DOHH2 (cell line): ENCODE measurements around the gene LRRN1.

ENCODE experiments used
- H3F3A ChIP-seq: fragments of 200-600 bp; sonication (generic), shearing (Covaris generic); 2 replicates; pipeline ENCODE4 v1.6.0; 2016; ENCODE audit warnings: antibody characterized with exemption, mild to moderate bottlenecking; ENCODE audit not compliant: control insufficient read depth, insufficient read depth
- H3K27ac ChIP-seq: fragments of 200-600 bp; sonication (generic); 2 replicates; pipeline ENCODE4 v1.5.1; 2014; ENCODE audit warnings: low read depth, mild to moderate bottlenecking, low read length, moderate library complexity
- H3K27me3 ChIP-seq: fragments of 200-600 bp; sonication (generic); 2 replicates; pipeline ENCODE4 v1.6.1; 2014; ENCODE audit warnings: mild to moderate bottlenecking, low read length, mixed read lengths; ENCODE audit not compliant: control insufficient read depth
- H3K36me3 ChIP-seq: fragments of 200-600 bp; sonication (generic); 2 replicates; pipeline ENCODE4 v1.6.1; 2014; ENCODE audit warnings: mild to moderate bottlenecking, low read length, moderate library complexity, mixed read lengths; ENCODE audit not compliant: control insufficient read depth
- H3K4me1 ChIP-seq: fragments of 200-600 bp; sonication (generic); 2 replicates; pipeline ENCODE4 v1.6.1; 2014; ENCODE audit warnings: mild to moderate bottlenecking, low read length, mixed read lengths; ENCODE audit not compliant: control insufficient read depth
- H3K4me2 ChIP-seq: fragments of 200-600 bp; sonication (generic); 2 replicates; pipeline ENCODE4 v1.6.0; 2014; ENCODE audit warnings: mild to moderate bottlenecking, low read length, moderate library complexity
- H3K4me3 ChIP-seq: fragments of 200-600 bp; sonication (generic); 2 replicates; pipeline ENCODE4 v1.5.1; 2014; ENCODE audit warnings: mild to moderate bottlenecking, low read length, mixed read lengths
- H3K79me2 ChIP-seq: fragments of 200-600 bp; sonication (generic); 2 replicates; pipeline ENCODE4 v1.6.1; 2014; ENCODE audit warnings: mild to moderate bottlenecking, low read length, mixed read lengths; ENCODE audit not compliant: control insufficient read depth
- H3K9me2 ChIP-seq: fragments of 200-600 bp; sonication (generic); replicated peaks from 2 replicates; pipeline ENCODE4 v1.6.1; 2014; ENCODE audit warnings: mild to moderate bottlenecking, low read length, mixed read lengths; ENCODE audit not compliant: control insufficient read depth
- H3K9me3 ChIP-seq: fragments of 200-600 bp; sonication (generic); 2 replicates; pipeline ENCODE4 v1.6.1; 2014; ENCODE audit warnings: antibody characterized with exemption, low read length, mixed read lengths; ENCODE audit not compliant: control insufficient read depth, insufficient read depth
- H4K20me1 ChIP-seq: fragments of 200-600 bp; sonication (generic); 2 replicates; pipeline ENCODE4 v1.6.0; 2014; ENCODE audit warnings: low read depth, mild to moderate bottlenecking, antibody characterized with exemption, low read length, moderate library complexity; ENCODE audit not compliant: control insufficient read depth, insufficient read depth
- CTCF ChIP-seq: fragments of 200-600 bp; sonication (generic); IDR thresholded peaks from one replicate; pipeline ENCODE4 v1.5.1; 2014; ENCODE audit warnings: antibody characterized with exemption, mild to moderate bottlenecking, low read depth, low read length; ENCODE audit not compliant: poor library complexity, severe bottlenecking
- EZH2phosphoT487 ChIP-seq: fragments of 200-600 bp; sonication (generic); IDR thresholded peaks from 2 replicates; pipeline ENCODE4 v1.6.1; 2017; ENCODE audit warnings: borderline replicate concordance, mild to moderate bottlenecking, antibody characterized with exemption, low read length, moderate library complexity, mixed read lengths

Gene LRRN1

GRCh38 chr3:3836845-3837244 is 37.6 kb downstream of the LRRN1 start:
- Histone ChIP-seq H3K9me3 (no peaks in the 10 kb centered on the region), H3K27ac (no peak overlapping the region), H4K20me1 (no peaks in the 10 kb centered on the region), H3K4me2 (no peak overlapping the region), H3K36me3 (no peaks in the 10 kb centered on the region), H3K9me2 (no peaks in the 10 kb centered on the region), H3K27me3 (no peaks in the 10 kb centered on the region), H3K4me1 (no peaks in the 10 kb centered on the region), H3F3A (no peaks in the 10 kb centered on the region), H3K4me3 (no peak overlapping the region), H3K79me2 (no peaks in the 10 kb centered on the region)
- TF ChIP-seq EZH2phosphoT487 = no peak
- no peak for TF ChIP-seq CTCF

- Histone ChIP-seq H3K9me2 (no peaks in the 10 kb centered on the region), H3F3A (no peaks in the 10 kb centered on the region), H3K4me1 (no peaks in the 10 kb centered on the region), H3K4me2 (no peak overlapping the region), H3K27ac (no peak overlapping the region), H3K4me3 (no peak overlapping the region), H3K9me3 (no peaks in the 10 kb centered on the region), H3K27me3 (no peaks in the 10 kb centered on the region), H3K36me3 (no peaks in the 10 kb centered on the region), H3K79me2 (no peaks in the 10 kb centered on the region), H4K20me1 (no peaks in the 10 kb centered on the region)
- TF ChIP-seq CTCF = no peak
- no peak for TF ChIP-seq EZH2phosphoT487
Measured at GRCh38 chr3:3842356-3842755, 43.1 kb downstream of the LRRN1 start.

DNA sequence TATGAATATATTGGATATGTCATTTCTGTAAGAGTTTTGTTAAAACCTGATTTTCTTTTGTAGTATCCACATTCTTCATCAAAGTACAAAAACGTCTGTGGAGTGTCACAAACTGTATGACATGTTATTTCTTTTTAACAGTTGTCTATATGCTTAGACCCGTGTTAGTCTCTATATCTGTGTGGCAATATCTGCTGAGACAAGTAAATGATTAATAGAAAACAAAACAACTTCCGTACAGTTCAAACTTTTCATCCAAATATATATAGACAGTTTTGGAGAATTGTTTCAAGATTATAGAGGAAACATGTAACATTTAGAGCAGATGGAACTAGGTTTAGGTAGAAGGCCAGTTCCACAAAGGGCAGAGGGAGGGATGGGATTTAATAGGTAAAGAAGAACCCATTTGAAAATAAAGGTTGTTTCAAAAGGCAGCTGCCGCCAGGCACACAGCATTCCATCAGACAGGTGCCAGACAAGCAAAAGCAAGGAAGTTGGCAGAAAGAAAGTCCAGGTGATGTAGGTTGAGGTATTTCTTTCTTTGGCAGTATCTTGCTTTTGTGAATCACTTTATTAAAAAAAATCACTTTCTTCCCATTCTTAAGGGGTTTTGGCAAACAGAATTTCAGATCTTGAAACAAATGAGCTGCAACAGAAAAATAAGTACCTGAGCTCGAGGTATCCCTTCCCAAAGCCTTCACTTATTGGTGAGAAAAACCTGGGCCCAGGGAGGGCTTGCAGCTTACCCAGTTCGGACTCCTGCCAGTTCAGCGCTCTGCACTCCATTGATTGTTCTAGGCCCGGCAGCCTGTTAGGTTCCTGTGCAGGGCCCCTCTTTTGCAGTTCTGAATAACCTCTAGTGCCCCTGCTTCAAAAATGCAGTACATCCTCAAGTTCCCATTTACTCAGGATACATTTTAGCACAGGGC is 49.0 kb downstream of the LRRN1 start:
- H3K79me2 ChIP-seq = no peaks in the 10 kb centered on the region
- no peaks in the 10 kb centered on the region for H3K9me3 ChIP-seq
- H3K27ac ChIP-seq = no peak overlapping the region
- TF ChIP-seq CTCF (no peak), EZH2phosphoT487 (no peak)
- H3K4me2 ChIP-seq = no peak overlapping the region
- no peak overlapping the region for H3K4me3 ChIP-seq
- H4K20me1 ChIP-seq = no peaks in the 10 kb centered on the region
- H3F3A ChIP-seq = no peaks in the 10 kb centered on the region
- no peaks in the 10 kb centered on the region for H3K9me2 ChIP-seq
- H3K36me3 ChIP-seq = no peaks in the 10 kb centered on the region
- H3K4me1 ChIP-seq = no peaks in the 10 kb centered on the region
- H3K27me3 ChIP-seq = no peaks in the 10 kb centered on the region
